Peyer's patch (tissue), 4 donors: Measurements from ENCODE around the gene HGFAC. TPM values are rescaled to one million over a fixed set of nuclear protein-coding genes. Genes with fewer than 3 reads are reported as not detected.

Experiments
- DNase-seq, 3 donors: peaks; one replicate each; pipeline ENCODE4 v3.0.0-alpha.2; 2017 to 2019
- H3K27ac ChIP-seq, 4 donors: fragments of 200-600 bp; sonication (generic); one replicate each; pipeline ENCODE4 v1.5.1; 2016 to 2019
- H3K27me3 ChIP-seq, 2 donors: fragments of 200-600 bp; sonication (generic); one replicate each; pipeline ENCODE4 v1.5.1; 2019
- H3K36me3 ChIP-seq, 3 donors: fragments of 200-600 bp; sonication (generic); one replicate each; pipeline ENCODE4 v1.5.1; 2016 to 2019
- H3K4me1 ChIP-seq, 4 donors: fragments of 200-600 bp; sonication (generic); one replicate each; pipeline ENCODE4 v1.5.1; 2016 to 2019
- H3K4me3 ChIP-seq, 4 donors: fragments of 200-600 bp; sonication (generic); 1 replicate in 3 of 4; 2 replicates in 1 of 4; pipeline ENCODE4 v1.5.1; 2016 to 2019; ENCODE audit warnings: mild to moderate bottlenecking in 1 of 4
- H3K9me3 ChIP-seq, 4 donors: fragments of 200-600 bp; sonication (generic); one replicate each; pipeline ENCODE4 v1.5.1; 2016 to 2019; ENCODE audit warnings: mild to moderate bottlenecking in 1 of 4
- POLR2A ChIP-seq, 2 donors: fragments of 450-650 bp; IDR thresholded peaks; one replicate each; pipeline ENCODE4 v1.5.1; 2017; ENCODE audit warnings: antibody characterized with exemption in 2 of 2, mild to moderate bottlenecking in 2 of 2, moderate library complexity in 2 of 2
- total RNA-seq, 4 donors: library from RNA; depleted of rRNA; stranded (reverse); fragments of >200 nt; gene quantifications; one replicate each; pipeline ENCODE4 v1.1.0, GENCODE V29; 2016
- TF ChIP-seq, protein P1 (sequence below), 6 experiments: fragments of 450-650 bp in 4 of 6; fragments of 200-600 bp in 2 of 6; sonication (generic) in 1 of 6; IDR thresholded peaks; one replicate each; pipeline ENCODE4 v1.5.1; 2017 to 2019; ENCODE audit warnings: antibody characterized with exemption in 6 of 6, mild to moderate bottlenecking in 3 of 6, moderate library complexity in 1 of 6

Gene HGFAC
- total RNA-seq, 4 donors from 2014 or later: not detected

DNA sequence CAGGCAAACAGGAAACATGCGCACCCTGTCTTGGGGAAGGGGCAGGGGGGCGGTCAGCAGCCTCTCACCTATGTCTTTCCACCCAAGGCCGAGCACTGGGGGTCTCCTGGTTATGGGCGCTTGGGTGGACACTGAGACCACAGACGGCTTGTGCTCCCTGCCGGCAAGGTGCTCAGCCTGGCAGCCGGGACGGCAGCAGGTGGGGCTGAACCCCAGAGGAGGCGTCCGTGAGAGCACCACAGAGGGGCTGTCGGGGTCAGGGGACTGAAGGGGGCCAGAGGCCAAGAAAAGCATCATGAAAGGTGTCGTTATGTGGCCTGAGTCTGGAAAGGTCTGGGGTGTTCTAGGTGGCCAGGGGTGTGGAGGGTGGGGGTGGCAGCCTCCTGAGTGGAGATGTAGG is 40.9 kb downstream of the HGFAC start:
- Histone ChIP-seq H3K9me3 (no peaks in the 10 kb centered on the region), H3K4me1 (peaks cover 0 to 37% (median 12%) of the 10 kb centered on the region in 4 donors), H3K4me3 (no peak overlapping the region), H3K27ac (no peak overlapping the region), H3K36me3 (no peaks in the 10 kb centered on the region), H3K27me3 (peaks cover 0 to 14% of the 10 kb centered on the region in 2 donors)
- TF ChIP-seq, protein P1, sequence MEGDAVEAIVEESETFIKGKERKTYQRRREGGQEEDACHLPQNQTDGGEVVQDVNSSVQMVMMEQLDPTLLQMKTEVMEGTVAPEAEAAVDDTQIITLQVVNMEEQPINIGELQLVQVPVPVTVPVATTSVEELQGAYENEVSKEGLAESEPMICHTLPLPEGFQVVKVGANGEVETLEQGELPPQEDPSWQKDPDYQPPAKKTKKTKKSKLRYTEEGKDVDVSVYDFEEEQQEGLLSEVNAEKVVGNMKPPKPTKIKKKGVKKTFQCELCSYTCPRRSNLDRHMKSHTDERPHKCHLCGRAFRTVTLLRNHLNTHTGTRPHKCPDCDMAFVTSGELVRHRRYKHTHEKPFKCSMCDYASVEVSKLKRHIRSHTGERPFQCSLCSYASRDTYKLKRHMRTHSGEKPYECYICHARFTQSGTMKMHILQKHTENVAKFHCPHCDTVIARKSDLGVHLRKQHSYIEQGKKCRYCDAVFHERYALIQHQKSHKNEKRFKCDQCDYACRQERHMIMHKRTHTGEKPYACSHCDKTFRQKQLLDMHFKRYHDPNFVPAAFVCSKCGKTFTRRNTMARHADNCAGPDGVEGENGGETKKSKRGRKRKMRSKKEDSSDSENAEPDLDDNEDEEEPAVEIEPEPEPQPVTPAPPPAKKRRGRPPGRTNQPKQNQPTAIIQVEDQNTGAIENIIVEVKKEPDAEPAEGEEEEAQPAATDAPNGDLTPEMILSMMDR (IDR thresholded peaks at IDR 0.05): no peak
- no peak for TF ChIP-seq POLR2A (IDR thresholded peaks at IDR 0.05)
- DNase-seq: no peak

DNA sequence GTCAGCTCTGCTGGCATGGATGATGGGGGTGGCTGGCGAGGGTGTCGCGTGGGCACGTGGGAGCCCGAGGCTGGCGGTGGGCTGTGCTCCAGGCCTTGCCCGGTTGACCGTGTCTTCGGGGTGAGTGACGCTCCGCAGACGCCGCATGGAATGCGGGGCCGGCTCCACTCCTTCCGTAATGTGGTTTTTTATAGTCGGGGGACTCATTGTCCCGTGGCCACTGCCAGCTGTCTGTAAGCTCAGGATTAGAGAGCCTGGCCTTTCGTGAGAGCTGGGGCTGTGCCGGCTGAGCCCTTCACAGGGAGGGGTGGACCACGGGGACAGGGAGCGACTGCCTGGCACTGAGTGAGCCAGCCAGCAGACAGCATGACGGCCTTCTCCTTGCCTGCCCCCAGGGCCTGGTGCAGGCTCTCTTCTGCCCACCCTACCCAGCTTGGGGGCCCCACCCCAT is 41.7 kb downstream of the HGFAC start:
- H3K4me1 ChIP-seq: peaks cover 0 to 37% (median 12%) of the 10 kb centered on the region in 4 donors
- no peaks in the 10 kb centered on the region for H3K9me3 ChIP-seq
- peak overlapping the region in 1 of 4 donors; percentile 81 for H3K27ac ChIP-seq
- no peaks in the 10 kb centered on the region for H3K36me3 ChIP-seq
- no peak overlapping the region for H3K4me3 ChIP-seq
- H3K27me3 ChIP-seq: peaks cover 0 to 14% of the 10 kb centered on the region in 2 donors
- TF ChIP-seq POLR2A (IDR thresholded peaks at IDR 0.05): no peak
- TF ChIP-seq, protein P1 (IDR thresholded peaks at IDR 0.05): no peak
- no peak for DNase-seq

DNA sequence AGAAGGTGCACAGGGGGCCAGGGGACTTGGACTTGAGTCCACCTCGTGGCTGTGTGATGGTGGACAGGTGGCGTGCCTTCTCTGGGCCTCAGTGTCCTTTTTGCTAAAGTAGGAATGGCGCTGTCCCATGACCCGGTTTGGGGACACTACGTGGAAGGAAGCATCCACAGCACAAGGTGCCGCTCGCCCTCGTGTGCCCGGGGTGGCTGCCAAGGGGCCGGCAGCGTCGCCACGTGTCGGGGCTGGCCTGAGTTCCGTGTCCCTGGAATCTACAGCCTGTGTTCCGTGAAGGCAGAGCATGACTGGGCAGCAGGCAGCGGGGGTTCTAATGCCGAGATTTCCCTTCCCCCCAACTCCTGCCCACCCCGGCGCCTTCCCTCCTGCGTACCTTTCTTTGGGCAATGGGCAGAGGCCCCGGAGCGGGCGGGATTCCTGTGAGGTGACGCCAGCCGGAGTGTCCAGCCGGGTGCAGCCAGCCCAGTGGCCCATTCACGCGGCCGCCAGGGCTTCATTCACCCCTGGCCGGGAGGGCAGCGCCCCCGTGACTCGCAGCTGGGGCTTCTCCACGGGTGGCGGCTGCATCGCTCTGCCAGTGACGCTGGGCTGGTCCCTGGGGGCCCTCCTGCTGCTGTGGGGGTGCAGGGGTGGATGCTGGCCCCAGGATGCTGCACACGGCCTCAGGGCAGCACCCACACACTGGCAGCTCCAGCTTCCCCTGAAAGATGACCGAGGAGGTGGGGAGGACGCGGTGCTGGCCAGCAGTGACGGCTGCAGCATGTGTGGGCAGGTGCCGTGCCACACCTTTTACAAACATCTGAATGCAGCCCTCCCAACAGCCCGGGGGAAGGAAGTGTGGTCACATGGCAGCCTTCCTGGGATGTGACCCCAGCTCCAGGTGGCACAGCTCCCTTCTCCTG is 42.5 kb downstream of the HGFAC start:
- Histone ChIP-seq H3K27me3 (peaks cover 0 to 14% of the 10 kb centered on the region in 2 donors), H3K36me3 (no peaks in the 10 kb centered on the region), H3K27ac (peak overlapping the region in 2 of 4 donors; percentile 37 to 81), H3K9me3 (no peaks in the 10 kb centered on the region), H3K4me1 (peaks cover 0 to 37% (median 12%) of the 10 kb centered on the region in 4 donors), H3K4me3 (peak overlapping the region in 3 of 4 donors; percentile 12 to 43 (median 19))
- TF ChIP-seq, protein P1 (IDR thresholded peaks at IDR 0.05): no peak
- TF ChIP-seq POLR2A (IDR thresholded peaks at IDR 0.05): no peak
- peak; percentile 67 to 79 (median 77) for DNase-seq

DNA sequence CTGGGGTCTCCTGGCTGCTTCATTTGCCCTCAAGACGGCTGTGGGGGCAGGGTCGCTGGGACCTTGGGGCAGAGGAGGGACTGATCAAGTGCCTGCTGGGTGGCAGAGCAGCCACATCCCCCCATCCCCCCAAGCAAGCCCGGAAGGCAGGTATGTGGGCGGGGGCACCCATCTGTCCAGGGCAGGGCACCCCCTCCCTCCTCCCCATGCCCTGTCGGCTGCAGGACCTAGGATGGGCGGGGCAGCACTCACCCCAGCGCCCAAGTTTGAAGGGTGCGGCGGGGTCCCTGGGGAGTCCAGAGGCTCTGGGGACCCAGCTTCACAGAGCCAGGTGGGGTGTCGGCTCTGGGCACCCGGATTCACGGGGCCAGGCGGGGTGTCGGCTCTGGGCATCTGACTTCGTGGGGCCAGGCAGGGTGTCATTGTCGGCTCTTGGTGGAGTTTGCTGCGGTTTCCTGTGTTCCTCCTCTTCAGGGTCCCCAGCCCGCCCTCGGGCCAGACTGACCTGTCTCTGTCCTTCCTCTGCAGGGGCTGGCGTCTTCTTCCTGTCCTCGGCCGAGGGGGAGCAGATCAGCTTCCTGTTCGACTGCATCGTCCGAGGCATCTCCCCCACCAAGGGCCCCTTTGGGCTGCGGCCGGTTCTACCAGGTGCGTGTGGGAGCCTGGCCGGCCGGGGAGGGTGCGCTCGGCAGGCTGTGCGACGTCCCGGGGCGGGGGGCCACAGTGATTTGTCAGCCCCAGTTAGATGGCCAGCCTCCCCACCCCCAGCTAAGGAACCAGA is 43.4 kb downstream of the HGFAC start:
- Histone ChIP-seq H3K36me3 (no peaks in the 10 kb centered on the region), H3K4me1 (peaks cover 0 to 37% (median 12%) of the 10 kb centered on the region in 4 donors), H3K9me3 (no peaks in the 10 kb centered on the region), H3K27me3 (peaks cover 0 to 14% of the 10 kb centered on the region in 2 donors), H3K4me3 (peak overlapping the region in 3 of 4 donors; percentile 12 to 43 (median 19)), H3K27ac (peak overlapping the region in 2 of 4 donors; percentile 37 to 81)
- TF ChIP-seq, protein P1 (IDR thresholded peaks at IDR 0.05): no peak
- no peak for TF ChIP-seq POLR2A (IDR thresholded peaks at IDR 0.05)
- DNase-seq: peak in 2 of 3 donors; percentile 85 to 87

GRCh38 chr4:3485886-3486540 is 44.2 kb downstream of the HGFAC start:
- peak in 1 of 3 donors; percentile 40 for DNase-seq
- no peak for TF ChIP-seq POLR2A (IDR thresholded peaks at IDR 0.05)
- TF ChIP-seq, protein P1 (IDR thresholded peaks at IDR 0.05): no peak
- peaks cover 0 to 34% (median 12%) of the 10 kb centered on the region in 4 donors for H3K4me1 ChIP-seq
- H3K4me3 ChIP-seq: peak overlapping the region in 2 of 4 donors; percentile 19 to 43
- H3K27me3 ChIP-seq: peaks cover 0 to 14% of the 10 kb centered on the region in 2 donors
- H3K27ac ChIP-seq: peak overlapping the region in 2 of 4 donors; percentile 37 to 81
- no peaks in the 10 kb centered on the region for H3K36me3 ChIP-seq
- H3K9me3 ChIP-seq: no peaks in the 10 kb centered on the region
